ENCODE data around the gene SPATS2.

- TF ChIP-seq CTCF (conservative IDR thresholded peaks at IDR 0.05; ENCODE audit: low read length) (no peak), EZH2phosphoT487 (IDR thresholded peaks at IDR 0.05; ENCODE audit: borderline replicate concordance, low read depth, low read length) (no peak)
Observed at GRCh38 chr12:49562831-49563230, 195.6 kb downstream of the SPATS2 start.
